ENCODE data around the gene ITPR1.

The ITPR1 gene

DNA sequence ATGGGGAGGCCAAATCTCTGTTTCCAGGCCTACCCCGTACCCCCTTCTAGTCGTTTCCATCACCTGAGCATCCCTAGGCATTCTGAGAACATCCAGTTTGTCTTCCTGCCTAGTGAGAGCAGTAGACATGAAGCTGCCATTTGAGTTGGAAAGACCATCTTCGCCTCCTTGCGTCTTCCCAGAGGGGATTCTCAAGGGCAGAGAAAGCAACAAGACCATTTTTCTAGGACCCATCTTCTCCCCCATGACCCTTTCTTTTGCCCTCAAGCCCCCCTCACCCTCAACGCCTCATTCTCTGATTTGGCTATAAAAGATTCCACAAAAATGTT lies 337.4 kb downstream of the ITPR1 start:
- no peak for DNase-seq (ENCODE audit: extremely low spot score)
- ChIA-PET CTCF (no interaction called here), POLR2A (no interaction called here)
- TF ChIP-seq, protein P1, sequence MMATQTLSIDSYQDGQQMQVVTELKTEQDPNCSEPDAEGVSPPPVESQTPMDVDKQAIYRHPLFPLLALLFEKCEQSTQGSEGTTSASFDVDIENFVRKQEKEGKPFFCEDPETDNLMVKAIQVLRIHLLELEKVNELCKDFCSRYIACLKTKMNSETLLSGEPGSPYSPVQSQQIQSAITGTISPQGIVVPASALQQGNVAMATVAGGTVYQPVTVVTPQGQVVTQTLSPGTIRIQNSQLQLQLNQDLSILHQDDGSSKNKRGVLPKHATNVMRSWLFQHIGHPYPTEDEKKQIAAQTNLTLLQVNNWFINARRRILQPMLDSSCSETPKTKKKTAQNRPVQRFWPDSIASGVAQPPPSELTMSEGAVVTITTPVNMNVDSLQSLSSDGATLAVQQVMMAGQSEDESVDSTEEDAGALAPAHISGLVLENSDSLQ (IDR thresholded peaks at IDR 0.05): no peak
- TF ChIP-seq FOXK2 (IDR thresholded peaks at IDR 0.05) (no peak), L3MBTL2 (conservative IDR thresholded peaks at IDR 0.05) (no peak), LEF1 (IDR thresholded peaks at IDR 0.05; ENCODE audit: borderline replicate concordance) (no peak), HDGF (IDR thresholded peaks at IDR 0.05; ENCODE audit: borderline replicate concordance) (no peak), NFRKB (IDR thresholded peaks at IDR 0.05) (no peak), FOXA1 (IDR thresholded peaks at IDR 0.05) (no peak), FOXM1 (IDR thresholded peaks at IDR 0.05; ENCODE audit: borderline replicate concordance) (no peak), CTBP1 (IDR thresholded peaks at IDR 0.05; ENCODE audit: borderline replicate concordance) (no peak), TARDBP (IDR thresholded peaks at IDR 0.05) (no peak), BHLHE40 (IDR thresholded peaks at IDR 0.05; ENCODE audit: borderline replicate concordance) (no peak), ELF4 (IDR thresholded peaks at IDR 0.05) (no peak), ARNT (IDR thresholded peaks at IDR 0.05) (no peak), SUZ12 (IDR thresholded peaks at IDR 0.05) (no peak), ZNF384 (IDR thresholded peaks at IDR 0.05) (no peak), SP1 (IDR thresholded peaks at IDR 0.05) (no peak)

DNA sequence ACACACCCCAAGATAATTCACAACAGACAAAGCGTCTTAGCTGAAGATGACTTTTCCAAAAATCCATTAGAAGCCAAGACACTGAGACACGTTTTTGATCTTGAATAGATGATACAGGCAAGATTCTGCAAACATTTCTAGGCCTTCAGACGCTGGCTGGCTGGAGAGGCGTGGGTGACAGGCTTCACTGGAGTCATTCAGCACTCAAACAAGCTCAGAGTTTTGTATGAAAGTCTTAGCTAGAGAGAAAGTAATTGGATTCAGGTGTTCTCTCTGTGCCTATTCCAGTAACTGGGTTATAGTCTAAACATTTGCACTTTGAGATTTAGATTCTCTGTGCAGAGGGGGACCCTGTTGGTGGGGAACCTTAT lies 338.4 kb downstream of the ITPR1 start:
- TF ChIP-seq LEF1 (IDR thresholded peaks at IDR 0.05; ENCODE audit: borderline replicate concordance): no peak
- TF ChIP-seq CTBP1 (IDR thresholded peaks at IDR 0.05; ENCODE audit: borderline replicate concordance): no peak
- TF ChIP-seq BHLHE40 (IDR thresholded peaks at IDR 0.05; ENCODE audit: borderline replicate concordance): no peak
- TF ChIP-seq FOXM1 (IDR thresholded peaks at IDR 0.05; ENCODE audit: borderline replicate concordance): no peak
- no peak for TF ChIP-seq ARNT (IDR thresholded peaks at IDR 0.05)
- TF ChIP-seq FOXK2 (IDR thresholded peaks at IDR 0.05): no peak
- no peak for TF ChIP-seq FOXA1 (IDR thresholded peaks at IDR 0.05)
- CTCF ChIA-PET: interaction anchor here (0.6 kb wide), 1 partner anchor 25 kb away, joined by 3 read pairs; no protein-coding TSS in a partner anchor
- no peak for DNase-seq (ENCODE audit: extremely low spot score)
- POLR2A ChIA-PET: no interaction called here

DNA sequence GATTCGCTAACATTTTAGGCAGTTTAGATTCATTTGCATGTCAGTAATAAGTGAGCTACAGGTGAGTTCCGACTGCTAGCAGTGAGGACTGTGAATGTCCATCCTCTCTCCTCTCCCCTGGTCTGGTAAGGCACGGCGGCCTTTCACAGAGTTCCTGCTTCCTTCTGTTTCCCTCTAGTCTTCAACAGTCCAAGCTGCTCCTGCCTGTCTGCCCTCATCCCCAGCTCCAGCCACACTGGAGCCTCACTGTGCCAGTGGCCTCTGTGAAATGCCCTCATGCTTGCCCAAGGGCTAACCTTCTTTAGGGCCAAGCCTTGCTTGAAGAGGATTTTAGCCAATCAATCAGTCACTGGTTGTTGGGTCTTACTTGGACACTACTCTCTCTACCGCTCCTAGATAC lies 340.3 kb downstream of the ITPR1 start:
- no peak for DNase-seq (ENCODE audit: extremely low spot score)
- ChIA-PET POLR2A (no interaction called here), CTCF (no interaction called here)
- TF ChIP-seq, protein P1 (IDR thresholded peaks at IDR 0.05): no peak
- TF ChIP-seq NFRKB (IDR thresholded peaks at IDR 0.05): no peak
- TF ChIP-seq BHLHE40 (IDR thresholded peaks at IDR 0.05; ENCODE audit: borderline replicate concordance): no peak
- TF ChIP-seq ARNT (IDR thresholded peaks at IDR 0.05): no peak
- TF ChIP-seq SUZ12 (IDR thresholded peaks at IDR 0.05): no peak
- TF ChIP-seq FOXM1 (IDR thresholded peaks at IDR 0.05; ENCODE audit: borderline replicate concordance): no peak
- no peak for TF ChIP-seq ZNF384 (IDR thresholded peaks at IDR 0.05)
- TF ChIP-seq SP1 (IDR thresholded peaks at IDR 0.05): no peak
- TF ChIP-seq HDGF (IDR thresholded peaks at IDR 0.05; ENCODE audit: borderline replicate concordance): no peak
- TF ChIP-seq LEF1 (IDR thresholded peaks at IDR 0.05; ENCODE audit: borderline replicate concordance): no peak
- no peak for TF ChIP-seq FOXK2 (IDR thresholded peaks at IDR 0.05)
- TF ChIP-seq L3MBTL2 (conservative IDR thresholded peaks at IDR 0.05): no peak
- TF ChIP-seq TARDBP (IDR thresholded peaks at IDR 0.05): no peak
- no peak for TF ChIP-seq FOXA1 (IDR thresholded peaks at IDR 0.05)
- TF ChIP-seq ELF4 (IDR thresholded peaks at IDR 0.05): no peak
- no peak for TF ChIP-seq CTBP1 (IDR thresholded peaks at IDR 0.05; ENCODE audit: borderline replicate concordance)

DNA sequence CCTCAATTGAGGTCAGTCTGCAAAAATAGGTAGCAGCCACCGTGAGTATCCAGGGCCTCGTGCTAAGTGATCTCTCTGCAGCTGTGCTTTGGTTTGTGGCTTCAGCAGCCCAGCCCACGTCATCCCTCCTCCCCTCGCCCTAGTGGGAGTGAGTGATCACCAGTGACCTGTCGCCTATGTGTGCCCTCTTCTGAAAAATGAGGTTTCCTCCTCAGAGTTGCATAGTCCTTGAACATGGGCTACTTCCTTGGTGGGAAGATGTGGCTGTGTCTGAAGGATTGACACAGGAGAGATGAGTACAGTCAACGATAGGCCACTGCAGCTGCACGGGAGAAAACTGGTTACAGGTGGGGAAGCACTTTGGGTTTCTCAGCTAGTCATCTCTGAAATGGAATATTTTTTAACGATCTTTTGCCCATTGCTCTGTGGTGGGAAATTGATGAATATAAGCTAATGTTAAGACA lies 341.3 kb downstream of the ITPR1 start:
- ChIA-PET CTCF (interaction anchor here (0.6 to 1.3 kb wide), 2 partner anchors 123 to 124 kb away, joined by 3 to 9 read pairs; no protein-coding TSS in a partner anchor), POLR2A (no interaction called here)
- no peak for DNase-seq (ENCODE audit: extremely low spot score)
- TF ChIP-seq ELF4 (IDR thresholded peaks at IDR 0.05): no peak

DNA sequence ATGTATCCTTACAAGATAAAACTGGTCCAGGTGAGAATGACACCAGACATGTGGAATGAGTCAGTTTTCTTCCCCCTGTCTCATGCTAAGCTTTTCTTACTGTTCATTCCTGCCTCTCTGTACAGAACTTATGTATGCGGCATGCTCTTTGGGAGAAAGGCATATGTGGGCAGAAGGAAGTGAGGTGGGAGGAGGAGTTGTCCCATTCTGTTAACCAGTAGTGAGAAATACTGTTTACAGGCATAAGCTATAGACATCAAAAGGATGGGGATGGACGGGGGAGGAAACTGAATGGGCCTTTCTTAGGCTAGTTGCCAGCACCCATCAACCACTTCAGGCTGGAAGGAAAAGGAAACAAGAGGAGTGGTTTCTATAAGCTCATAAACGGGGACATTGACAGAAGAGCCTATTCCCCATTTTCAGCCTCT lies 342.5 kb downstream of the ITPR1 start:
- POLR2A ChIA-PET: no interaction called here
- TF ChIP-seq L3MBTL2 (conservative IDR thresholded peaks at IDR 0.05) (no peak), TARDBP (IDR thresholded peaks at IDR 0.05) (no peak)
- CTCF ChIA-PET: interaction anchor here (1.3 kb wide), 1 partner anchor 124 kb away, joined by 3 read pairs; no protein-coding TSS in a partner anchor
- no peak for DNase-seq (ENCODE audit: extremely low spot score)

DNA sequence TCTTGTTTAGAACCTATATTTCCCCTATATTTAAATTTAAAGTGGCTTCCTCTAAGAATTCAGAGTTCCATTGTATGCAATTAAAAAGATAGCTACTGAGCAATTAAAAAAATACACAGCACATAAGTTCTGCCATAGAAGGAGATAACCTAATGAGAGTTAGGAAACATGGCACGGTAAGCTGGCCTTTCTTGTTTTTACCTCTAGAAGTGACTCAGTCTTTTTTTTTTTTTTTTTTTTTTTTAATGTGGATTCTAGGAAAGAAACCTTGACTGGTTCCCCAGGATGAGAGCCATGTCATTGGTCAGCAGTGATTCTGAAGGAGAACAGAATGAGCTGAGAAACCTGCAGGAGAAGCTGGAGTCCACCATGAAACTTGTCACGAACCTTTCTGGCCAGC lies 343.4 kb downstream of the ITPR1 start:
- DNase-seq (ENCODE audit: extremely low spot score): no peak
- POLR2A ChIA-PET: no interaction called here
- TF ChIP-seq CTBP1 (IDR thresholded peaks at IDR 0.05; ENCODE audit: borderline replicate concordance): no peak
- CTCF ChIA-PET: no interaction called here

DNA sequence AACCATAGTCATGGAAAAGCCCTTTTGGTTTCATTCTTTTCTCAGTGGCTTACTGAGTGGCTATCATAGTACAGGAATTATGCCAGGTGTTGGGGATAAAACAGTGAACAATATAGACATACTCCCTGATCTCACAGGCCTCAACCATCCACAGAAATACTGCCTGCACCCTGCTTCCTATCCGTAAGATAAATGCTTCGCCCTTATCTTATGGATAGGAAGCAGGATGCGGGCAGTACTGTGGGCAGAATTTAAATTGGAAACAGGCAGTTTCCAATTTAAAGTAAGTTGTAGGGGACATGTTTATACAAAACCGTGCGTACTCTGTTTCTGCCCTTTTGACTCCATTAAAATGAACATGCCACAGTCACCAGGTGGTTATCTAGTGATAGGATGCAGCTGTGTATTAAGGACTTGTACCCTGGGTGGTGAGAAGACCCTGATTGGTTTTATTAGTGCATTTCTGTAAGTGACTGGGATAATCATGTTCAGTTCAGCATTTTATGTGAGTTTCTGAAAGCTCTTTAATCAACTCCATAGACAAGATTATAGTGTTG lies 344.3 kb downstream of the ITPR1 start:
- CTCF ChIA-PET: no interaction called here
- no peak for DNase-seq (ENCODE audit: extremely low spot score)
- POLR2A ChIA-PET: no interaction called here
- no peak for TF ChIP-seq ARNT (IDR thresholded peaks at IDR 0.05)
- no peak for TF ChIP-seq ELF4 (IDR thresholded peaks at IDR 0.05)
- TF ChIP-seq ZNF384 (IDR thresholded peaks at IDR 0.05): no peak
- TF ChIP-seq CTBP1 (IDR thresholded peaks at IDR 0.05; ENCODE audit: borderline replicate concordance): no peak
- no peak for TF ChIP-seq FOXM1 (IDR thresholded peaks at IDR 0.05; ENCODE audit: borderline replicate concordance)

DNA sequence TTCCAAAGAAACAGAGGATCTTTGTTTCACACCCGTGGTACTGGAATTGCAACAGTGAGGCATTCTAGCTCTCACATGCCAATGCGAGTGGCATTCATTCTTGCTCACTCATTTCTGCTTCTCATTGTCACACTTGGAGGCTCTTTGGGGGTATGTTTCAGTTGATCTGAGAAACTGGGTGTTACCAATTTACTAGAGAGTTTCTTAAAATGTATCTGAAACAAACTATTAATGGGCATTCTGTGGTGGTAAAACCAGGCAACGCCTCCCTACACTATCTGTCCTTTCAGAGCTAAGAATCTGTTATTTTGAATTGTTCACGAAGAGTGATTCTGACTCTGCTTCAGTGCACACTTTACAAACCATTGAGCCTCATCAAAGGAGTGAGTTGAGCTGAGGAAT lies 345.5 kb downstream of the ITPR1 start:
- no peak for DNase-seq (ENCODE audit: extremely low spot score)
- ChIA-PET CTCF (no interaction called here), POLR2A (no interaction called here)
- TF ChIP-seq, protein P1 (IDR thresholded peaks at IDR 0.05): no peak
- TF ChIP-seq TARDBP (IDR thresholded peaks at IDR 0.05) (no peak), LEF1 (IDR thresholded peaks at IDR 0.05; ENCODE audit: borderline replicate concordance) (no peak), HDGF (IDR thresholded peaks at IDR 0.05; ENCODE audit: borderline replicate concordance) (no peak), CTBP1 (IDR thresholded peaks at IDR 0.05; ENCODE audit: borderline replicate concordance) (no peak), L3MBTL2 (conservative IDR thresholded peaks at IDR 0.05) (no peak), FOXA1 (IDR thresholded peaks at IDR 0.05) (no peak), BHLHE40 (IDR thresholded peaks at IDR 0.05; ENCODE audit: borderline replicate concordance) (no peak), ARNT (IDR thresholded peaks at IDR 0.05) (no peak), NFRKB (IDR thresholded peaks at IDR 0.05) (no peak), FOXK2 (IDR thresholded peaks at IDR 0.05) (no peak)

Measured in HEK293T (cell line).